IgD-negative memory B cell (primary cell): Measurements from ENCODE around the gene SALL3. TPM values are rescaled to one million over a fixed set of nuclear protein-coding genes. Genes with fewer than 3 reads are reported as not detected.
A peak's percentile ranks its signal among the peaks of the same experiment; 100 is the strongest.

Experiments
- H3K27ac Mint-ChIP-seq, 3 donors: one replicate each; pipeline ENCODE4 v1.8.0; 2020 to 2022; ENCODE audit warnings: mild to moderate bottlenecking in 3 of 3, mixed read lengths in 3 of 3, moderate library complexity in 1 of 3
- H3K27me3 Mint-ChIP-seq: one replicate; pipeline ENCODE4 v1.8.0; 2021; ENCODE audit warnings: mixed read lengths
- H3K36me3 Mint-ChIP-seq: one replicate; pipeline ENCODE4 v1.8.0; 2020; ENCODE audit warnings: mild to moderate bottlenecking, mixed read lengths
- H3K4me1 Mint-ChIP-seq, 3 donors: one replicate each; pipeline ENCODE4 v1.8.0; 2020 to 2022; ENCODE audit warnings: mixed read lengths in 3 of 3, mild to moderate bottlenecking in 1 of 3
- H3K4me3 Mint-ChIP-seq, 4 donors: one replicate each; pipeline ENCODE4 v1.8.0; 2020 to 2022; ENCODE audit warnings: mild to moderate bottlenecking in 4 of 4, mixed read lengths in 4 of 4, moderate library complexity in 3 of 4
- H3K9me3 Mint-ChIP-seq, 3 donors: one replicate each; pipeline ENCODE4 v1.8.0; 2020 to 2021; ENCODE audit warnings: mixed read lengths in 3 of 3, mild to moderate bottlenecking in 1 of 3
- polyA plus RNA-seq: library from polyadenylated mRNA; unstranded; fragments of 300-500 nt; fragmentation: Illumina TruSeq; gene quantifications from one replicate; pipeline ENCODE4 v1.2.3, GENCODE V29; 2021

The SALL3 gene
- polyA plus RNA-seq, 1 donor from 2014 or later: not detected

DNA sequence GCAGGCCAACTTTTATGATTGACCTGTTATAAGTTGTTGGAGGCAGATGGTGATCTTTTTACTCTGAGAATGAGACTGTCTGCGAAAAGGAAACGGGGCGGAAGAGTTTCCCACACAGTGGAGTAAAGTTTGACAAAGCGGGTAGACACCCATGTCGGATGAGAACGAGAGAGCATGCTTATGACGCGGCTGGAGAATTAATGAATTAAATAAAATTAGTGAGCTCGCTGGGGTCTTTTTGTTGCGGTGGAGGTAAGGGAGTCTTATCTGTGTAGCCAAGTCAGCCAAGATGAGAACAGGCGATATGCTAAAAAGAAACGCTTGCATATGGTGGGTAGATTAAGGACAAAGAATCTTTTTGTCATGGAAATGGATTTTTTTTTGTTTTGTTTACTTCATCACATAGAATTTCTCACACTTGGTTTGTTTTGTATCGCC, 1.8 kb downstream of the SALL3 start:
- Mint-ChIP-seq H3K4me3 (peak overlapping the region; percentile 18 to 75 (median 50)), H3K9me3 (no peaks in the 10 kb centered on the region), H3K27ac (peak overlapping the region in 2 of 3 donors; percentile 3 to 84), H3K36me3 (no peaks in the 10 kb centered on the region), H3K4me1 (peaks cover 0 to 9% (median 4%) of the 10 kb centered on the region in 3 donors), H3K27me3 (peaks cover 45% of the 10 kb centered on the region)

DNA sequence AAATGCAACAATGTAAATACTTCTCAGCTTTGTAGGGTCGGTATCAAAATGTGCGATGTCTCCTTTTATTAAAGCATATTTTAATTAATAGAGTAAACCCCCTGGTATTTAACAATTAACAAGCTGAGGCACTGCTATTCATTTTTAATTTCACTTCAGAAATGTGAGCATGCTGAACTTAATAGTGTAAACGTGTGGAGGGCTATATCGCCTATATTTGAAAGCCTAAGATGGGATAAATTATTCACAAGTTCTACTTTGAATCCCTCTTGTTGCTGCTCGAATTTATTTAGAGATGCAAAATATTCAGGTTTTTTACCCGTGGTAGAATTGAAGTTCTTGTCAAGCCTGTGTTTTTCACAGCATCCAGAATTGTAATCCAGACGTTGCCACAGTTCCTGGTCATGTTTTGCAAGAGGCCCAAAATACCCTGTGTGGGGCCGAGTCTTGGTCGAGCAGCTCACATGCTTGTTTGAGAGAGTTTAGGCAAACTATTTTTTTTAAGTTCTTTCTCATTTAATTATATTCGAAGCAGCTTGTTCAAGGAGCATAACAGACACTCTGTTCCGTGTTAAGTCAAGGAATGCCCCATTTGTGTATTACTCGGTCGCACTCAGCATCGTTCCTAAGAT, 2.5 kb downstream of the SALL3 start:
- Mint-ChIP-seq H3K27me3 (peaks cover 39% of the 10 kb centered on the region), H3K27ac (peak overlapping the region in 2 of 3 donors; percentile 65 to 84), H3K4me3 (peak overlapping the region in 2 of 4 donors; percentile 54 to 75), H3K36me3 (no peaks in the 10 kb centered on the region), H3K9me3 (no peaks in the 10 kb centered on the region), H3K4me1 (peaks cover 0 to 8% (median 4%) of the 10 kb centered on the region in 3 donors)

DNA sequence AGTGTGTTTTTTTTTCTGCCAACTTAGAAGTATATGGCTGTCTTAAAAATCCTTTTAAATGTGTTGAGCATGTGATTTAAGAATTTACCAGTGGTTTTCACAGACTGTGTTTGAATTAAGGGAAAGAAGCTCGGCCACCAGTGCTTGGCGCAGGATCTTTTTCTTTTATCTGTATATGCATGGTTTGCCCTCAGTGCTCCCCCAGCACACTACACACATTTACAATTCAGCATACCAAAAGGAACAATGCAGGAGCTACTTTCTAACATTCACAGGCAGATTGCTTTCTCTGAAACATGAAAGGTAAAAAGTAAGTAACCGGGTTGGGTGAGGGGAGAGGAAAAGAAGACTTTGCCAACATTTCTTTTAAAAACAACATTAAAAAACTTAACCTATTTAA, 3.9 kb downstream of the SALL3 start:
- Mint-ChIP-seq H3K4me3 (no peak overlapping the region), H3K4me1 (peaks cover 0 to 4% (median 4%) of the 10 kb centered on the region in 3 donors), H3K27me3 (peaks cover 34% of the 10 kb centered on the region), H3K36me3 (no peaks in the 10 kb centered on the region), H3K9me3 (no peaks in the 10 kb centered on the region), H3K27ac (no peak overlapping the region)

DNA sequence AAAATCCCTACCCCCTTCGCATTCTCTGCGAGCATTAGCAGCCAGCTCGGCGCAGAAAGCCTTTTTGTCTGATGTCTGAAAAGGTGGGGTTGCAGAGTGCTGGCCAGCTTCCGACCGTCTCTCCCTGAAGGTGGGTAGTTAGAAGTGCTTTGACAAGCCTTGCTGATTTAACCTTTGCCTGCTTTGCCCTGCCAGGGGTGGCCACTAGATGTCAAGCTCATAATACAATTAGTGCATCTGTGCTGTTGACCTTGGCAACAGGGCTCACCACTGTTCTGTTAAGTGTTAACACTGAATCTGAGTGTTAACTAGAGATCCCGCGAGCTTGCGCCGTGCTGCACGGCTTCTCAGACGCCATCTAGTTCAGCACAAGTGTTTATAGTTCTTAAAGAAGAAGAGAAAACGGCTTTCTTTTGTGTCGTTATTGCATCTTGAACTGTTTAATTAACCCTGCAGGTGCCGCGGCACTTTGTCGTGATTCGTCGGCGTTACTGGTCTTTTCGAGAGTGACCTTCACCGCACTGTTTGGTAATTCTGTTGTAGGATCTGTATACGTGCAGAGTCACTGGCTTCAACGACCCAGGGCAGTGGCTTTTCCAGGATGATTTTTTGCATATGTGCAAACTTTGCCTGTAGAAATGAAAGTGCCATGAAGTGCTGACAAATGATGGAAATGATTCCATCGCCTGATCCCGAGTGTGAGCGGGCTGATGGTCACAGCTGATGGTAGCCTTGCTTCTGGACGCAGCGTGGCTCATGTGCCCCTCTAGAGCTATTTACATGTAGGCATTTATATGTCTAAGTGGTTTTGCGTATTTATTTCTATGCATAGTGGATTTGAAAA, 5.5 kb downstream of the SALL3 start:
- Mint-ChIP-seq H3K27me3 (peaks cover 34% of the 10 kb centered on the region), H3K27ac (peak overlapping the region in 2 of 3 donors; percentile 59 to 66), H3K4me1 (peaks cover 0 to 4% (median 4%) of the 10 kb centered on the region in 3 donors), H3K4me3 (peak overlapping the region in 2 of 4 donors; percentile 23 to 53), H3K9me3 (no peaks in the 10 kb centered on the region), H3K36me3 (no peaks in the 10 kb centered on the region)

DNA sequence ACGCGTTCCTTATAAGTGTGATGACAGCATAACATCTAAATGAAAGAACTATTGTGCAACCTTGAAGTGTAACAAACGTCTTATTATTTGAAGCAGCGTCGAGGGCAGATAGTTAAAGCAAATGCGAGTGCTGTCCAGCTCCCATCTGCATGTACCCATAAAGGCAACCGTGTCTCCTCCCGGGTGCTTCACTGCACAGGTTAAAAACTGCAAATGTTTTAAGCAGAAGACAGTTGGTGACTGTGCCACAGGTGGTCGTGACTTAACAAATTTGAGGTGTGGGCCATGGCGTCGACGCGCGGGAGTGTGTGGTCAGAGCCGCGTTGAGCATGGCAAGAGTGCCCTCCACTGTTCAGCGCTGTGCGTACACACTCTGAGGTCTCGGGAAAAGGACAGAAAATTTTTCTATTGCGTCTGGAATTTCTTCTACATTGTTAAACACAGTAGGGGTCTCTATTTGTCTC, 6.4 kb downstream of the SALL3 start:
- H3K36me3 Mint-ChIP-seq: no peaks in the 10 kb centered on the region
- H3K4me1 Mint-ChIP-seq: peaks cover 0 to 4% (median 4%) of the 10 kb centered on the region in 3 donors
- peaks cover 35% of the 10 kb centered on the region for H3K27me3 Mint-ChIP-seq
- no peak overlapping the region for H3K27ac Mint-ChIP-seq
- no peaks in the 10 kb centered on the region for H3K9me3 Mint-ChIP-seq
- H3K4me3 Mint-ChIP-seq: no peak overlapping the region

DNA sequence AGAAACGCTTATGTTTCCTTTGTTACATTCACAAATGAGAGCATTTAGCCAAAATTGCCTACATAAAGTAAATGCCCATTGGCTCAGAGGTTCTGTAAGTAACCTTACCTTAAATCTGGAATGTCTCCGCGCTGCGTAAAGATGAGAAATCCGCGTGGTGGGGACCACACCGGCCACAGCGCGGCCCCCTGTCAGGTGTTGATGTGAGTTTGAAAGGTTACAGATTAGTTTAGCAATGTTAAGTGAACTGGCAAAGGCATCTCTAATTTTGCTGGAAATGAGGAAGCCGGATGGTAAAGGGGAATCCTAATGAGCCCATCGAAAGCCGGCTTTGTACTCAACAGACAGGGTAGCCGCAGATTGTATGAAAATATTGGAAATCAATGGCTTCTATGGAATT, 11.8 kb downstream of the SALL3 start:
- no peaks in the 10 kb centered on the region for H3K36me3 Mint-ChIP-seq
- no peak overlapping the region for H3K27ac Mint-ChIP-seq
- no peak overlapping the region for H3K4me3 Mint-ChIP-seq
- H3K4me1 Mint-ChIP-seq: no peaks in the 10 kb centered on the region
- no peaks in the 10 kb centered on the region for H3K9me3 Mint-ChIP-seq
- peaks cover 7% of the 10 kb centered on the region for H3K27me3 Mint-ChIP-seq

DNA sequence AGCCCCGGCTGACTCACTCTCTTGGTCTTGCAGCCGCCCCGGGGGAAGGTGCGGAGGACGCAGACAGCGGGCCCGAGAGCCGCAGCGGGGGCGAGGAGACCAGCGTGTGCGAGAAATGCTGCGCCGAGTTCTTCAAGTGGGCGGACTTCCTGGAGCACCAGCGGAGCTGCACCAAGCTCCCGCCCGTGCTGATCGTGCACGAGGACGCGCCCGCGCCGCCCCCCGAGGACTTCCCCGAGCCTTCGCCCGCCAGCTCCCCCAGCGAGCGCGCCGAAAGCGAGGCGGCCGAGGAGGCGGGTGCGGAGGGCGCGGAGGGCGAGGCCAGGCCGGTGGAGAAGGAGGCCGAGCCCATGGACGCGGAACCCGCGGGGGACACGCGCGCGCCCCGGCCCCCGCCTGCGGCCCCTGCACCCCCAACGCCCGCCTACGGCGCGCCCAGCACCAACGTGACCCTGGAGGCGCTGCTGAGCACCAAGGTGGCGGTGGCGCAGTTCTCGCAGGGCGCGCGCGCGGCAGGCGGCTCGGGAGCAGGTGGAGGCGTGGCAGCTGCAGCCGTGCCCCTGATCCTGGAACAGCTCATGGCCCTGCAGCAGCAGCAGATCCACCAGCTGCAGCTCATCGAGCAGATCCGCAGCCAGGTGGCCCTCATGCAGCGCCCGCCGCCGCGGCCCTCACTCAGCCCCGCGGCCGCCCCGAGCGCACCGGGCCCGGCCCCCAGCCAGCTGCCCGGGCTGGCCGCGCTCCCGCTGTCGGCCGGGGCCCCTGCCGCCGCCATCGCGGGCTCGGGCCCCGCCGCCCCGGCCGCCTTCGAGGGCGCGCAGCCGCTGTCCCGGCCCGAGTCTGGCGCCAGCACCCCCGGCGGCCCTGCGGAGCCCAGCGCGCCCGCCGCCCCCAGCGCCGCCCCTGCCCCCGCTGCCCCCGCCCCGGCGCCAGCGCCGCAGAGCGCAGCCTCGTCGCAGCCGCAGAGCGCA, 12.7 kb downstream of the SALL3 start:
- H3K36me3 Mint-ChIP-seq: no peaks in the 10 kb centered on the region

DNA sequence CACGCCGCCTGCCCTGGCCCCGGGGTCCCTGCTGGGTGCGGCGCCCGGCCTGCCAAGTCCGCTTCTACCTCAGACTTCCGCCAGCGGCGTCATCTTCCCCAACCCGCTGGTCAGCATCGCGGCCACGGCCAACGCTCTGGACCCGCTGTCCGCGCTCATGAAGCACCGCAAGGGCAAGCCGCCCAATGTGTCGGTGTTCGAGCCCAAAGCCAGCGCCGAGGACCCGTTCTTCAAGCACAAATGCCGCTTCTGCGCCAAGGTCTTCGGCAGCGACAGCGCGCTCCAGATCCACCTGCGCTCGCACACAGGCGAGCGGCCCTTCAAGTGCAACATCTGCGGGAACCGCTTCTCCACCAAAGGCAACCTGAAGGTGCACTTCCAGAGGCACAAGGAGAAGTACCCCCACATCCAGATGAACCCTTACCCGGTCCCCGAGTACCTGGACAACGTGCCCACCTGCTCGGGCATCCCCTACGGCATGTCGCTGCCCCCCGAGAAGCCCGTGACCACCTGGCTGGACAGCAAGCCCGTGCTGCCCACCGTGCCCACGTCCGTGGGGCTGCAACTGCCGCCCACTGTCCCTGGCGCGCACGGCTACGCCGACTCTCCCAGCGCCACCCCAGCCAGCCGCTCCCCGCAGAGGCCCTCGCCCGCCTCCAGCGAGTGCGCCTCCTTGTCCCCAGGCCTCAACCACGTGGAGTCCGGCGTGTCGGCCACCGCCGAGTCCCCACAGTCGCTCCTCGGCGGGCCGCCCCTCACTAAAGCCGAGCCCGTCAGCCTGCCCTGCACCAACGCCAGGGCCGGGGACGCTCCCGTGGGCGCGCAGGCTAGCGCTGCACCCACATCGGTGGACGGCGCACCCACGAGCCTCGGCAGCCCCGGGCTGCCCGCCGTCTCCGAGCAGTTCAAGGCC, 13.7 kb downstream of the SALL3 start:
- no peaks in the 10 kb centered on the region for H3K9me3 Mint-ChIP-seq
- no peaks in the 10 kb centered on the region for H3K4me1 Mint-ChIP-seq
- H3K27ac Mint-ChIP-seq: no peak overlapping the region
- H3K36me3 Mint-ChIP-seq: no peaks in the 10 kb centered on the region
- peaks cover 2% of the 10 kb centered on the region for H3K27me3 Mint-ChIP-seq
- no peak overlapping the region for H3K4me3 Mint-ChIP-seq

More for the DNA sequence above, 12.7 kb downstream of the SALL3 start:
- Mint-ChIP-seq H3K4me1 (no peaks in the 10 kb centered on the region), H3K27me3 (peaks cover 6% of the 10 kb centered on the region), H3K27ac (no peak overlapping the region), H3K9me3 (no peaks in the 10 kb centered on the region), H3K4me3 (no peak overlapping the region)

DNA sequence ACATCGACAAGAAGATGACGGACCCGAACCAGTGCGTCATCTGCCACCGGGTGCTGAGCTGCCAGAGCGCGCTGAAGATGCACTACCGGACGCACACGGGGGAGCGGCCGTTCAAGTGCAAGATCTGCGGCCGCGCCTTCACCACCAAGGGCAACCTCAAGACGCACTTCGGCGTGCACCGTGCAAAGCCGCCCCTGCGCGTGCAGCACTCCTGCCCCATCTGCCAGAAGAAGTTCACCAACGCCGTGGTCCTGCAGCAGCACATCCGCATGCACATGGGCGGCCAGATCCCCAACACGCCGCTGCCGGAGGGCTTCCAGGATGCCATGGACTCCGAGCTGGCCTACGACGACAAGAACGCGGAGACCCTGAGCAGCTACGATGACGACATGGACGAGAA, 14.4 kb downstream of the SALL3 start:
- Mint-ChIP-seq H3K36me3 (no peaks in the 10 kb centered on the region), H3K4me1 (no peaks in the 10 kb centered on the region), H3K27ac (no peak overlapping the region), H3K4me3 (no peak overlapping the region), H3K9me3 (no peaks in the 10 kb centered on the region), H3K27me3 (peaks cover 4% of the 10 kb centered on the region)

DNA sequence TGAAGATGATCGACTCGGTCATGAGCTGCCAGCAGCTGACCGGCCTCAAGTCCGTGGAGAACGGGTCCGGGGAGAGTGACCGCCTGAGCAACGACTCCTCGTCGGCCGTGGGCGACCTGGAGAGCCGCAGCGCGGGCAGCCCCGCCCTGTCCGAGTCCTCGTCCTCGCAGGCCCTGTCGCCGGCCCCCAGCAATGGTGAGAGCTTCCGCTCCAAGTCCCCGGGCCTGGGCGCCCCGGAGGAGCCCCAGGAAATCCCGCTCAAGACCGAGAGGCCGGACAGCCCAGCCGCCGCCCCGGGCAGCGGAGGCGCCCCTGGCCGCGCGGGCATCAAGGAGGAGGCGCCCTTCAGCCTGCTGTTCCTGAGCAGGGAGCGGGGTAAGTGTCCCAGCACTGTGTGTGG, 14.9 kb downstream of the SALL3 start:
- Mint-ChIP-seq H3K27ac (no peak overlapping the region), H3K36me3 (no peaks in the 10 kb centered on the region)

DNA sequence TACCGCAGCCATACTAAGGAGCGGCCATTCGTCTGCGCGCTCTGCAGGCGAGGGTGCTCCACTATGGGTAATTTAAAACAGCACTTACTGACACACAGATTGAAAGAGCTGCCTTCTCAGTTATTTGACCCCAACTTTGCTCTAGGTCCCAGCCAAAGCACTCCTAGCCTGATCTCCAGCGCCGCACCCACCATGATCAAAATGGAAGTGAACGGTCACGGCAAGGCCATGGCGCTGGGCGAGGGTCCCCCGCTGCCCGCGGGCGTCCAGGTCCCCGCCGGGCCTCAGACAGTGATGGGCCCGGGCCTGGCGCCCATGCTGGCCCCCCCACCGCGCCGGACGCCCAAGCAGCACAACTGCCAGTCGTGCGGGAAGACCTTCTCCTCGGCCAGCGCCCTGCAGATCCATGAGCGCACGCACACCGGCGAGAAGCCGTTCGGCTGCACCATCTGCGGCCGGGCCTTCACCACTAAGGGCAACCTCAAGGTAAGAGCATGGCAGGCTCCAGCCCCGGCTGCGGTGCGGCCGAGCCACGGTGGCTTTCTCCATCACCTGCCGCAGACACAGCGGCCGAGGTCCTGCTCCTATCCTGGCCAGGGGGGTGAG, 15.5 kb downstream of the SALL3 start:
- H3K27me3 Mint-ChIP-seq: peaks cover 7% of the 10 kb centered on the region
- H3K27ac Mint-ChIP-seq: no peak overlapping the region
- H3K4me3 Mint-ChIP-seq: no peak overlapping the region
- H3K36me3 Mint-ChIP-seq: no peaks in the 10 kb centered on the region
- no peaks in the 10 kb centered on the region for H3K4me1 Mint-ChIP-seq
- no peaks in the 10 kb centered on the region for H3K9me3 Mint-ChIP-seq

More for the DNA sequence above, 14.9 kb downstream of the SALL3 start:
- Mint-ChIP-seq H3K4me1 (no peaks in the 10 kb centered on the region), H3K4me3 (no peak overlapping the region), H3K27me3 (peaks cover 7% of the 10 kb centered on the region), H3K9me3 (no peaks in the 10 kb centered on the region)

DNA sequence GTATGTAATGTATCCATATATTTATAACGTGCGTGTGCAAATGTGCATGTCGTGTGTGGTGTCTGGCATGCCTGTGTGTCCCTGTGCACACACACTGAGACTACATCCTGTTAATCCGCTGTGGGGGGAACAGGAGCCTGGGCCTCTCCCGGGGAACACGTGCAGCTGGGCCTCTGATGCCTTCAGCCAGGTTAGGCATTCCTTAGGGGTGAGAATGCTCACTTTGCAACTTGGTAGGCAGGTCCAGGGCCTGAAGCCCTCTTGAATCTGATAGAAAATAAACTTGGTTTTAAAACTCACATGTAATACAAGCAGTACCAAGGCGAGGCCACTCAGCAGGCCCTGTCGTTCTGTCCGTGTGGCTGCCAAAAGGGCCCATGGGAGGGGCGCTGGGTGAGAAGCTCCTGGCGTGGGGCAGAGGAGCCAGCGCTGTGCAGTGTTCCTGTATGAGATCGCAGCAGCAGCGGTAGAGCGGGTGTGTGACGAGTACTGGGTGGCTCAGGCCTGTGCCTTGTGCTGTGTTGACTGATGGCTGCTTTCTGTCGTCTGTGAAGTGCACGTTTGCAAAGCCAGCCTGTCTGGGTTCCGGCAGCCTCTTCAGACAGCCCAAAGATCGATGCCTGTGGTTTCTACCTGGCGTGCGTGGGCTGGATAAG, 16.2 kb downstream of the SALL3 start:
- Mint-ChIP-seq H3K36me3 (no peaks in the 10 kb centered on the region), H3K27me3 (peaks cover 6% of the 10 kb centered on the region), H3K27ac (peak overlapping the region in 1 of 3 donors; percentile 46), H3K4me1 (no peaks in the 10 kb centered on the region), H3K4me3 (no peak overlapping the region), H3K9me3 (no peaks in the 10 kb centered on the region)
